Ovary (tissue), 9 donors: ENCODE results near the gene EIF4G3. TPM values are rescaled to one million over a fixed set of nuclear protein-coding genes. Genes with fewer than 3 reads are reported as not detected.

Experiments used
- DNase-seq, 5 donors: peaks; one replicate each; pipeline ENCODE4 v3.0.0-alpha.2; 2019 to 2020
- H3K27ac ChIP-seq, 2 donors: fragments of 200-600 bp; one replicate each; pipeline versions ENCODE4 v1.5.1 to v1.8.0; 2019 to 2022
- H3K27me3 ChIP-seq: fragments of 200-600 bp; one replicate; pipeline ENCODE4 v1.8.0; 2022
- H3K36me3 ChIP-seq: fragments of 200-600 bp; sonication (generic); one replicate; pipeline ENCODE4 v1.5.1; 2019
- H3K4me1 ChIP-seq: one replicate; pipeline ENCODE4 v1.8.1; 2013; ENCODE audit warnings: mild to moderate bottlenecking, moderate library complexity; ENCODE audit not compliant: insufficient read depth
- H3K4me3 ChIP-seq: fragments of 200-600 bp; sonication (generic); one replicate; pipeline ENCODE4 v1.5.1; 2017
- H3K9me3 ChIP-seq, 2 donors: fragments of 200-600 bp in 1 of 2; sonication (generic) in 1 of 2; one replicate each; pipeline versions ENCODE4 v1.5.1 to v1.8.1; 2013 to 2019; ENCODE audit warnings: mild to moderate bottlenecking in 1 of 2, moderate library complexity in 1 of 2
- EP300 ChIP-seq: sonication (generic); formaldehyde crosslinking; IDR thresholded peaks from one replicate; pipeline ENCODE4 v1.6.1; 2017; ENCODE audit warnings: antibody characterized with exemption
- POLR2A ChIP-seq: fragments of 450-650 bp; IDR thresholded peaks from one replicate; pipeline ENCODE4 v1.6.1; 2017; ENCODE audit warnings: antibody characterized with exemption, mild to moderate bottlenecking, moderate library complexity
- WGBS, 3 donors: extraction: QIAGEN DNeasy Blood & Tissue Kit in 1 of 3; methylation state at CpG; one replicate each; pipeline versions ENCODE4 v1.1.5 to v1.1.7; 2013 to 2017; 5-methylcytosine and 5-hydroxymethylcytosine counted together
- intact Hi-C, 4 donors: fragments of 100-400 bp; cut with DNase I; formaldehyde crosslinking; loops; one replicate each; pipeline versions ENCODE4 v1.11.0 to v1.15.1; 2022 to 2023
- polyA plus RNA-seq, 2 donors: library from polyadenylated mRNA; stranded (reverse); fragments of 200-250 nt in 1 of 2; fragments of 350-450 nt in 1 of 2; fragmentation: Illumina TruSeq in 1 of 2; extraction: RNeasy Lipid Tissue Mini Kit (QIAGEN cat#74804) in 1 of 2; gene quantifications; one replicate each; pipeline ENCODE4 v1.2.3, GENCODE V29; 2013 to 2014
- total RNA-seq, 7 donors: library from RNA; depleted of rRNA in 2 of 7; stranded (reverse); fragments of >200 nt in 2 of 7; fragmentation: NEBNext Ultra II Directional in 3 of 7; extraction: Animal tissue kit (Norgen Biotek cat#: 25700) in 3 of 7; gene quantifications; one replicate each; pipeline versions ENCODE4 v1.1.0 to v1.2.4, GENCODE V29; 2016 to 2023
- TF ChIP-seq, protein P1 (sequence below), 3 donors: fragments of 450-650 bp in 2 of 3; fragments of 200-600 bp in 1 of 3; IDR thresholded peaks; one replicate each; pipeline versions ENCODE4 v1.5.1 to v1.8.0; 2016 to 2022; ENCODE audit warnings: antibody characterized with exemption in 3 of 3, mild to moderate bottlenecking in 1 of 3
- donor health status: DM: no; HTN: no; CAD: no; lungs with moderate emphysema.
- donor health status: DM: no; HTN: no; CAD: no.
- donor health status: Bipolar disorder and iron deficiency.
- donor health status: DM: yes; HTN: yes; CAD: no.
- donor health status: DM: no; HTN: no; CAD: no.
- donor health status: DM: yes; HTN: yes; CAD: no.

Gene EIF4G3
- total and polyA plus RNA-seq, 9 donors, result 13.9 to 62.4 (median 39.4) TPM

GRCh38 chr1:21003281-21004045 is 173.2 kb downstream of the EIF4G3 start:
- Histone ChIP-seq H3K4me1 (peaks cover 2% of the 10 kb centered on the region), H3K27me3 (no peaks in the 10 kb centered on the region), H3K36me3 (no peaks in the 10 kb centered on the region), H3K4me3 (no peak overlapping the region), H3K9me3 (no peaks in the 10 kb centered on the region), H3K27ac (no peak overlapping the region)
- intact Hi-C loops, result no loop called here
- TF ChIP-seq POLR2A (no peak), EP300 (no peak)
- TF ChIP-seq, protein P1, sequence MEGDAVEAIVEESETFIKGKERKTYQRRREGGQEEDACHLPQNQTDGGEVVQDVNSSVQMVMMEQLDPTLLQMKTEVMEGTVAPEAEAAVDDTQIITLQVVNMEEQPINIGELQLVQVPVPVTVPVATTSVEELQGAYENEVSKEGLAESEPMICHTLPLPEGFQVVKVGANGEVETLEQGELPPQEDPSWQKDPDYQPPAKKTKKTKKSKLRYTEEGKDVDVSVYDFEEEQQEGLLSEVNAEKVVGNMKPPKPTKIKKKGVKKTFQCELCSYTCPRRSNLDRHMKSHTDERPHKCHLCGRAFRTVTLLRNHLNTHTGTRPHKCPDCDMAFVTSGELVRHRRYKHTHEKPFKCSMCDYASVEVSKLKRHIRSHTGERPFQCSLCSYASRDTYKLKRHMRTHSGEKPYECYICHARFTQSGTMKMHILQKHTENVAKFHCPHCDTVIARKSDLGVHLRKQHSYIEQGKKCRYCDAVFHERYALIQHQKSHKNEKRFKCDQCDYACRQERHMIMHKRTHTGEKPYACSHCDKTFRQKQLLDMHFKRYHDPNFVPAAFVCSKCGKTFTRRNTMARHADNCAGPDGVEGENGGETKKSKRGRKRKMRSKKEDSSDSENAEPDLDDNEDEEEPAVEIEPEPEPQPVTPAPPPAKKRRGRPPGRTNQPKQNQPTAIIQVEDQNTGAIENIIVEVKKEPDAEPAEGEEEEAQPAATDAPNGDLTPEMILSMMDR (IDR thresholded peaks at IDR 0.05), result no peak
- no peak for DNase-seq
- 91 to 99% (median 98%) methylated on average over 3 of the region's 3 CpGs for WGBS, 3 donors

DNA sequence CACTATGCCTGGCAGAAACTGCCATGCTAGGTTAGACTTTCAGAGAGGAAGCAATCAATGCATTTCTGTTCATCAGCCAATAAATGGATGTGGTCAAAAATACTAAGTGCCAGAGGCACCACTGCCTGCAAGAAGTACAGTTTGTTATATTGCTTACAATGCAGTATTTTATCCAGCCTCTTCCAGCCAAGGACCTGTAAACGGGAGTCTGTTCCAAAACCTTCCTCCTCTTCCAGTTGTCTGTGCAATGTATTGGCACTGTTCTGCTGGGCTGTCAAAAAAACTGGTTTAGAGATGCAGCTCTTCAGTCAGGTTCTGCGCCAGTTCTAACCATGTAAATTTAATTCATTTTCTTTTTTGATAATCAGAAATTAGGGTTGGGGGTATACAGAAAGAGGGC is 175.7 kb downstream of the EIF4G3 start:
- H3K4me3 ChIP-seq, result no peak overlapping the region
- no peaks in the 10 kb centered on the region for H3K27me3 ChIP-seq
- no peaks in the 10 kb centered on the region for H3K9me3 ChIP-seq
- no peak overlapping the region for H3K27ac ChIP-seq
- no peaks in the 10 kb centered on the region for H3K36me3 ChIP-seq
- WGBS, 3 donors, result 50 to 54% (median 53%) methylated on average over 2 of the region's 2 CpGs
- intact Hi-C loops, result no loop called here
- H3K4me1 ChIP-seq, result peaks cover 2% of the 10 kb centered on the region
- TF ChIP-seq EP300 (no peak), POLR2A (no peak)
- TF ChIP-seq, protein P1 (IDR thresholded peaks at IDR 0.05), result no peak
- no peak for DNase-seq

GRCh38 chr1:21000245-21000594 is 176.5 kb downstream of the EIF4G3 start:
- H3K27ac ChIP-seq, result no peak overlapping the region
- no peaks in the 10 kb centered on the region for H3K27me3 ChIP-seq
- intact Hi-C loops, result no loop called here
- no peak for DNase-seq
- H3K36me3 ChIP-seq, result no peaks in the 10 kb centered on the region
- peaks cover 2% of the 10 kb centered on the region for H3K4me1 ChIP-seq
- no peak for TF ChIP-seq EP300
- TF ChIP-seq, protein P1 (IDR thresholded peaks at IDR 0.05), result no peak
- H3K4me3 ChIP-seq, result no peak overlapping the region
- 68 to 84% (median 75%) methylated on average over 2 of the region's 2 CpGs for whole genome bisulfite sequencing, 3 donors
- H3K9me3 ChIP-seq, result no peaks in the 10 kb centered on the region

DNA sequence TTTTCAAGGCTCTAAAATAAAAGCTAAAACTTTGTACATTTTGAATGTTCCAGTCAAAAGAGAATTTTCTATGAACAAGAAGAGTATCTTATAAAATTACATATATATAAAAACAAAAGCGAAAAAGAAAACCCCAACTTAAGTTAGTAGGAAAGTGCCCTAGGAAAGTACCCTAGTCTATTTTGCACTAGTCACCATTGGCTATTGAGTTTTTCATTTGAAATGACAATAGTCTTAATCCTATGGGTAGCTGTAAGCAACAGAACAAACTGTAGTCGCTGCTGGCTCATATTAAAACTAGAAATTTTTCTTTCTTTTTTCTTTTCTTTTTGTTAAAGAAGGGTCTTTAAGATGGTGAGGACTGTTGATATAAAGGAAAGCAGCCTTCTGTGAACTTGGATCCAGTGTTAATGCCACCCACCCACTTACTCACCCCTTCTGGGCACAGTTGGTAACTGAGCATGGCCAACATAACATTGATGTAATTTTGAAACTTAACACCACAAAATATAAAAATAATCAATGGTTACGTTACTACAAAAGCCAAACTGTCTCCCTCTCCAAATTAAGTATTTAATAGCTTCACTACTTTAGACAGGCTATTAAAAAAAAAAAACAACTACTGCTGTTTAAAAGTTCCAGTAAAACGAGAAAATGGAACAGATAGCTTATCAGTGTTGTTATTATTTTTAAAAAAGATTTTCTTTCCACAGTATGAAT is 177.0 kb downstream of the EIF4G3 start:
- Histone ChIP-seq H3K36me3 (no peaks in the 10 kb centered on the region), H3K27me3 (no peaks in the 10 kb centered on the region), H3K27ac (no peak overlapping the region), H3K4me3 (no peak overlapping the region), H3K9me3 (no peaks in the 10 kb centered on the region), H3K4me1 (peaks cover 2% of the 10 kb centered on the region)
- no peak for DNase-seq
- WGBS, 3 donors, result 60 to 73% (median 65%) methylated on average over 4 of the region's 4 CpGs
- TF ChIP-seq, protein P1 (IDR thresholded peaks at IDR 0.05), result no peak
- no peak for TF ChIP-seq EP300
- no peak for TF ChIP-seq POLR2A
- intact Hi-C loops, result no loop called here
